Measurements from ENCODE around the gene RPA3.

GRCh38 chr7:7707806-7708205 lies 10.6 kb downstream of the RPA3 start:
- TF ChIP-seq CTCF (IDR thresholded peaks at IDR 0.05; ENCODE audit: borderline replicate concordance, extremely low read depth, low read length, poor library complexity, severe bottlenecking) (no peak), EZH2 (IDR thresholded peaks at IDR 0.05; ENCODE audit: borderline replicate concordance, low read depth, low read length, severe bottlenecking) (no peak)
